ENCODE results near the gene SLX9. TPM values are rescaled to one million over a fixed set of nuclear protein-coding genes. Genes with fewer than 3 reads are reported as not detected.

Gene SLX9
- total RNA-seq, 6 experiments from 2014 or later: 15.0 to 27.9 (median 17.1) TPM

- WGBS (ENCODE audit: insufficient coverage, low coverage, low lambda C conversion rate, missing lambda C conversion rate): 58% methylated on average over 16 of the region's 25 CpGs
- TF ChIP-seq CTCF (IDR thresholded peaks at IDR 0.05): no peak
- TF ChIP-seq POLR2A (IDR thresholded peaks at IDR 0.05): no peak
- Histone ChIP-seq H3K4me3 (no peak overlapping the region), H3K4me1 (peaks cover 2 to 31% (median 15%) of the 10 kb centered on the region in 4 donors), H3K27ac (no peak overlapping the region), H3K27me3 (no peaks in the 10 kb centered on the region), H3K36me3 (no peaks in the 10 kb centered on the region), H3K9me3 (no peaks in the 10 kb centered on the region)
- intact Hi-C loops (cut with DNase I): loop anchor here in 1 of 2 donors (10.0 kb wide), 1 partner anchor 103 kb away; the partner anchor contains the start of gene UBE2G2
- no peak for ATAC-seq
- DNase-seq: no peak
Observed at GRCh38 chr21:44907966-44908895, 31.6 kb upstream of the SLX9 start.

- Histone ChIP-seq H3K36me3 (no peaks in the 10 kb centered on the region), H3K9me3 (no peaks in the 10 kb centered on the region), H3K27ac (no peak overlapping the region), H3K4me3 (no peak overlapping the region), H3K4me1 (peaks cover 2 to 38% (median 19%) of the 10 kb centered on the region in 4 donors), H3K27me3 (no peaks in the 10 kb centered on the region)
- 92% methylated on average over 2 of the region's 21 CpGs for WGBS (ENCODE audit: insufficient coverage, low coverage, low lambda C conversion rate, missing lambda C conversion rate)
- no peak for DNase-seq
- ATAC-seq: no peak
- intact Hi-C loops (cut with DNase I): loop anchor here in 1 of 2 donors (10.0 kb wide), 1 partner anchor 104 kb away; the partner anchor contains the start of gene UBE2G2
- TF ChIP-seq CTCF (IDR thresholded peaks at IDR 0.05) (no peak), POLR2A (IDR thresholded peaks at IDR 0.05) (no peak)
Observed at GRCh38 chr21:44908908-44909307, 30.9 kb upstream of the SLX9 start.

GRCh38 chr21:44909719-44910118 lies 30.1 kb upstream of the SLX9 start:
- intact Hi-C loops (cut with DNase I): loop anchor here in 1 of 2 donors (10.0 kb wide), 1 partner anchor 105 kb away; the partner anchor contains the start of gene UBE2G2
- Histone ChIP-seq H3K27me3 (no peaks in the 10 kb centered on the region), H3K4me1 (peaks cover 2 to 46% (median 25%) of the 10 kb centered on the region in 4 donors), H3K36me3 (no peaks in the 10 kb centered on the region), H3K27ac (no peak overlapping the region), H3K9me3 (no peaks in the 10 kb centered on the region), H3K4me3 (no peak overlapping the region)
- ATAC-seq (no peak), DNase-seq (no peak)
- WGBS (ENCODE audit: insufficient coverage, low coverage, low lambda C conversion rate, missing lambda C conversion rate): 86% methylated on average over 2 of the region's 9 CpGs
- TF ChIP-seq POLR2A (IDR thresholded peaks at IDR 0.05) (no peak), CTCF (IDR thresholded peaks at IDR 0.05) (no peak)

GRCh38 chr21:44910229-44911067 lies 29.4 kb upstream of the SLX9 start:
- intact Hi-C loops (cut with DNase I): no loop called here
- ATAC-seq: peak in 2 of 4 donors; percentile 0 to 1
- TF ChIP-seq POLR2A (IDR thresholded peaks at IDR 0.05) (no peak), CTCF (IDR thresholded peaks at IDR 0.05) (no peak)
- H3K27ac ChIP-seq: peak overlapping the region in 1 of 3 donors; percentile 97
- H3K9me3 ChIP-seq: no peaks in the 10 kb centered on the region
- DNase-seq: no peak
- no peaks in the 10 kb centered on the region for H3K36me3 ChIP-seq
- no peak overlapping the region for H3K4me3 ChIP-seq
- no peaks in the 10 kb centered on the region for H3K27me3 ChIP-seq
- WGBS (ENCODE audit: insufficient coverage, low coverage, low lambda C conversion rate, missing lambda C conversion rate): 74% methylated on average over 7 of the region's 27 CpGs
- peaks cover 2 to 49% (median 26%) of the 10 kb centered on the region in 4 donors for H3K4me1 ChIP-seq

Measured in right lobe of liver (tissue), 6 donors.